Liver (tissue), 3 donors: Measurements from ENCODE around the gene NXPH2.

Experiments
- CTCF ChIP-seq: fragments of 150-350 bp; IDR thresholded peaks from 2 replicates; pipeline ENCODE4 v1.5.1; 2017; ENCODE audit warnings: improper control_type of control experiment, low read depth, low read length; ENCODE audit not compliant: missing input control
- FOXA1 ChIP-seq: IDR thresholded peaks from 2 replicates; pipeline ENCODE4 v1.6.1; 2016; ENCODE audit warnings: antibody characterized with exemption
- HNF4G ChIP-seq: IDR thresholded peaks from 2 replicates; pipeline ENCODE4 v1.6.1; 2016; ENCODE audit warnings: antibody characterized with exemption
- RAD21 ChIP-seq, 2 donors: IDR thresholded peaks; 2 replicates each; pipeline ENCODE4 v1.6.1; 2016; ENCODE audit warnings: antibody characterized with exemption in 2 of 2, mild to moderate bottlenecking in 2 of 2
- TAF1 ChIP-seq: conservative IDR thresholded peaks from 2 replicates; pipeline ENCODE4 v1.6.1; 2016; ENCODE audit warnings: antibody characterized with exemption, mild to moderate bottlenecking
- TF ChIP-seq, protein P1 (sequence below): IDR thresholded peaks from 2 replicates; pipeline ENCODE4 v1.6.1; 2016; ENCODE audit warnings: antibody characterized with exemption
- donor health status: healthy.
- donor health status: healthy.

GRCh38 chr2:138782383-138782782 lies 2.2 kb upstream of the NXPH2 start:
- no peak for TF ChIP-seq CTCF
- no peak for TF ChIP-seq RAD21 (IDR thresholded peaks at IDR 0.05)
- TF ChIP-seq TAF1: no peak
- no peak for TF ChIP-seq HNF4G
- TF ChIP-seq FOXA1: no peak
- TF ChIP-seq, protein P1, sequence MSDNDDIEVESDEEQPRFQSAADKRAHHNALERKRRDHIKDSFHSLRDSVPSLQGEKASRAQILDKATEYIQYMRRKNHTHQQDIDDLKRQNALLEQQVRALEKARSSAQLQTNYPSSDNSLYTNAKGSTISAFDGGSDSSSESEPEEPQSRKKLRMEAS: no peak
